ENCODE data around the gene COBL.
A peak's percentile ranks its signal among the peaks of the same experiment; 100 is the strongest.

COBL gene

GRCh38 chr7:51138123-51139085 is 178.2 kb downstream of the COBL start:
- no peaks in the 10 kb centered on the region for H3K27me3 ChIP-seq (ENCODE audit: control insufficient read depth, insufficient read depth, low read length)
- no peak overlapping the region for H3K4me2 ChIP-seq (ENCODE audit: low read length)
- H3K36me3 ChIP-seq (ENCODE audit: control insufficient read depth, insufficient read depth, low read length), result no peaks in the 10 kb centered on the region
- no peak overlapping the region for H3K9ac ChIP-seq
- no peak overlapping the region for H2AFZ ChIP-seq
- H3K4me3 ChIP-seq (ENCODE audit: low read depth, low read length), result no peak overlapping the region
- H3K9me3 ChIP-seq (ENCODE audit: control insufficient read depth, low read length), result no peaks in the 10 kb centered on the region
- TF ChIP-seq, protein P1, sequence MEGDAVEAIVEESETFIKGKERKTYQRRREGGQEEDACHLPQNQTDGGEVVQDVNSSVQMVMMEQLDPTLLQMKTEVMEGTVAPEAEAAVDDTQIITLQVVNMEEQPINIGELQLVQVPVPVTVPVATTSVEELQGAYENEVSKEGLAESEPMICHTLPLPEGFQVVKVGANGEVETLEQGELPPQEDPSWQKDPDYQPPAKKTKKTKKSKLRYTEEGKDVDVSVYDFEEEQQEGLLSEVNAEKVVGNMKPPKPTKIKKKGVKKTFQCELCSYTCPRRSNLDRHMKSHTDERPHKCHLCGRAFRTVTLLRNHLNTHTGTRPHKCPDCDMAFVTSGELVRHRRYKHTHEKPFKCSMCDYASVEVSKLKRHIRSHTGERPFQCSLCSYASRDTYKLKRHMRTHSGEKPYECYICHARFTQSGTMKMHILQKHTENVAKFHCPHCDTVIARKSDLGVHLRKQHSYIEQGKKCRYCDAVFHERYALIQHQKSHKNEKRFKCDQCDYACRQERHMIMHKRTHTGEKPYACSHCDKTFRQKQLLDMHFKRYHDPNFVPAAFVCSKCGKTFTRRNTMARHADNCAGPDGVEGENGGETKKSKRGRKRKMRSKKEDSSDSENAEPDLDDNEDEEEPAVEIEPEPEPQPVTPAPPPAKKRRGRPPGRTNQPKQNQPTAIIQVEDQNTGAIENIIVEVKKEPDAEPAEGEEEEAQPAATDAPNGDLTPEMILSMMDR (IDR thresholded peaks at IDR 0.05), result no peak
- peaks cover 2% of the 10 kb centered on the region for H3K79me2 ChIP-seq
- H3K4me1 ChIP-seq, result peaks cover 3% of the 10 kb centered on the region
- no peak overlapping the region for H3K27ac ChIP-seq

- no peak overlapping the region for H3K27ac ChIP-seq
Measured at GRCh38 chr7:51135576-51135975, 181.0 kb downstream of the COBL start.

GRCh38 chr7:51134013-51134441 is 182.6 kb downstream of the COBL start:
- Histone ChIP-seq H3K79me2 (no peaks in the 10 kb centered on the region), H2AFZ (no peak overlapping the region), H3K9ac (no peak overlapping the region), H3K27ac (peak overlapping the region; percentile 55), H3K27me3 (ENCODE audit: control insufficient read depth, insufficient read depth, low read length) (no peaks in the 10 kb centered on the region), H3K36me3 (ENCODE audit: control insufficient read depth, insufficient read depth, low read length) (no peaks in the 10 kb centered on the region), H3K9me3 (ENCODE audit: control insufficient read depth, low read length) (no peaks in the 10 kb centered on the region), H3K4me1 (no peaks in the 10 kb centered on the region), H3K4me3 (ENCODE audit: low read depth, low read length) (no peak overlapping the region), H3K4me2 (ENCODE audit: low read length) (no peak overlapping the region)
- TF ChIP-seq, protein P1 (IDR thresholded peaks at IDR 0.05), result no peak

More at GRCh38 chr7:51135576-51135975, 181.0 kb downstream of the COBL start:
- no peaks in the 10 kb centered on the region for H3K36me3 ChIP-seq (ENCODE audit: control insufficient read depth, insufficient read depth, low read length)
- H3K4me2 ChIP-seq (ENCODE audit: low read length), result no peak overlapping the region
- no peaks in the 10 kb centered on the region for H3K27me3 ChIP-seq (ENCODE audit: control insufficient read depth, insufficient read depth, low read length)
- H3K9me3 ChIP-seq (ENCODE audit: control insufficient read depth, low read length), result no peaks in the 10 kb centered on the region
- H2AFZ ChIP-seq, result no peak overlapping the region
- H3K79me2 ChIP-seq, result peaks cover 2% of the 10 kb centered on the region
- TF ChIP-seq, protein P1 (IDR thresholded peaks at IDR 0.05), result no peak
- H3K4me1 ChIP-seq, result peaks cover 3% of the 10 kb centered on the region
- no peak overlapping the region for H3K4me3 ChIP-seq (ENCODE audit: low read depth, low read length)
- H3K9ac ChIP-seq, result no peak overlapping the region

- no peaks in the 10 kb centered on the region for H3K4me1 ChIP-seq
- H3K4me2 ChIP-seq (ENCODE audit: low read length), result no peak overlapping the region
- H3K36me3 ChIP-seq (ENCODE audit: control insufficient read depth, insufficient read depth, low read length), result no peaks in the 10 kb centered on the region
- TF ChIP-seq, protein P1 (IDR thresholded peaks at IDR 0.05), result no peak
- no peak overlapping the region for H3K4me3 ChIP-seq (ENCODE audit: low read depth, low read length)
- no peaks in the 10 kb centered on the region for H3K9me3 ChIP-seq (ENCODE audit: control insufficient read depth, low read length)
- no peaks in the 10 kb centered on the region for H3K27me3 ChIP-seq (ENCODE audit: control insufficient read depth, insufficient read depth, low read length)
- no peaks in the 10 kb centered on the region for H3K79me2 ChIP-seq
- H3K9ac ChIP-seq, result no peak overlapping the region
- no peak overlapping the region for H2AFZ ChIP-seq
- peak overlapping the region; percentile 50 for H3K27ac ChIP-seq
Measured at GRCh38 chr7:51132661-51133060, 183.9 kb downstream of the COBL start.
